ENCODE measurements around the gene RTN4RL1.

The RTN4RL1 gene

GRCh38 chr17:1947229-1947742 lies 77.8 kb downstream of the RTN4RL1 start:
- Histone ChIP-seq H3K9me3 (ENCODE audit: insufficient read depth, low read depth, low read length) (no peaks in the 10 kb centered on the region), H3K4me1 (ENCODE audit: insufficient read depth, low read length, poor library complexity, severe bottlenecking) (no peaks in the 10 kb centered on the region), H3K4me3 (ENCODE audit: low read length, poor library complexity, severe bottlenecking) (no peak overlapping the region), H2AFZ (ENCODE audit: low read length) (no peak overlapping the region), H3K36me3 (ENCODE audit: insufficient read depth, low read length) (no peaks in the 10 kb centered on the region), H3K9me2 (replicated peaks; ENCODE audit: low read depth, low read length) (no peaks in the 10 kb centered on the region), H3K9ac (ENCODE audit: low read depth, low read length, poor library complexity, severe bottlenecking) (no peak overlapping the region), H3F3A (ENCODE audit: low read depth) (no peaks in the 10 kb centered on the region), H3K27me3 (ENCODE audit: insufficient read depth, low read length, poor library complexity, severe bottlenecking) (no peaks in the 10 kb centered on the region), H3K79me2 (ENCODE audit: insufficient read depth, low read length) (no peaks in the 10 kb centered on the region), H3K4me2 (ENCODE audit: low read depth, low read length, poor library complexity, severe bottlenecking) (no peak overlapping the region), H4K20me1 (ENCODE audit: insufficient read depth, low read length, poor library complexity, severe bottlenecking) (no peaks in the 10 kb centered on the region)
- no peak for TF ChIP-seq CTCF (conservative IDR thresholded peaks at IDR 0.05; ENCODE audit: low read length)

- no peak overlapping the region for H3K4me2 ChIP-seq (ENCODE audit: low read depth, low read length, poor library complexity, severe bottlenecking)
- H3K36me3 ChIP-seq (ENCODE audit: insufficient read depth, low read length), result no peaks in the 10 kb centered on the region
- no peak overlapping the region for H3K4me3 ChIP-seq (ENCODE audit: low read length, poor library complexity, severe bottlenecking)
- H3F3A ChIP-seq (ENCODE audit: low read depth), result no peaks in the 10 kb centered on the region
- H3K9me2 ChIP-seq (replicated peaks; ENCODE audit: low read depth, low read length), result no peaks in the 10 kb centered on the region
- H3K9ac ChIP-seq (ENCODE audit: low read depth, low read length, poor library complexity, severe bottlenecking), result no peak overlapping the region
- TF ChIP-seq EZH2phosphoT487 (IDR thresholded peaks at IDR 0.05; ENCODE audit: borderline replicate concordance) (no peak), CTCF (conservative IDR thresholded peaks at IDR 0.05; ENCODE audit: low read length) (no peak)
- no peaks in the 10 kb centered on the region for H3K9me3 ChIP-seq (ENCODE audit: insufficient read depth, low read depth, low read length)
- H4K20me1 ChIP-seq (ENCODE audit: insufficient read depth, low read length, poor library complexity, severe bottlenecking), result no peaks in the 10 kb centered on the region
- no peak overlapping the region for H2AFZ ChIP-seq (ENCODE audit: low read length)
- no peaks in the 10 kb centered on the region for H3K4me1 ChIP-seq (ENCODE audit: insufficient read depth, low read length, poor library complexity, severe bottlenecking)
- H3K27me3 ChIP-seq (ENCODE audit: insufficient read depth, low read length, poor library complexity, severe bottlenecking), result no peaks in the 10 kb centered on the region
- H3K79me2 ChIP-seq (ENCODE audit: insufficient read depth, low read length), result no peaks in the 10 kb centered on the region
These were observed 78.9 kb downstream of the RTN4RL1 start for GRCh38 chr17:1946021-1946932.

- Histone ChIP-seq H3K9ac (ENCODE audit: low read depth, low read length, poor library complexity, severe bottlenecking) (no peak overlapping the region), H4K20me1 (ENCODE audit: insufficient read depth, low read length, poor library complexity, severe bottlenecking) (no peaks in the 10 kb centered on the region), H3K4me1 (ENCODE audit: insufficient read depth, low read length, poor library complexity, severe bottlenecking) (no peaks in the 10 kb centered on the region), H3F3A (ENCODE audit: low read depth) (no peaks in the 10 kb centered on the region), H3K4me2 (ENCODE audit: low read depth, low read length, poor library complexity, severe bottlenecking) (no peak overlapping the region), H3K9me2 (replicated peaks; ENCODE audit: low read depth, low read length) (no peaks in the 10 kb centered on the region), H3K4me3 (ENCODE audit: low read length, poor library complexity, severe bottlenecking) (no peak overlapping the region), H3K9me3 (ENCODE audit: insufficient read depth, low read depth, low read length) (no peaks in the 10 kb centered on the region), H3K36me3 (ENCODE audit: insufficient read depth, low read length) (no peaks in the 10 kb centered on the region), H2AFZ (ENCODE audit: low read length) (no peak overlapping the region), H3K27me3 (ENCODE audit: insufficient read depth, low read length, poor library complexity, severe bottlenecking) (no peaks in the 10 kb centered on the region), H3K79me2 (ENCODE audit: insufficient read depth, low read length) (no peaks in the 10 kb centered on the region)
- no peak for TF ChIP-seq CTCF (conservative IDR thresholded peaks at IDR 0.05; ENCODE audit: low read length)
- no peak for TF ChIP-seq EZH2phosphoT487 (IDR thresholded peaks at IDR 0.05; ENCODE audit: borderline replicate concordance)
These were observed 79.5 kb downstream of the RTN4RL1 start for GRCh38 chr17:1945621-1946020.

Data from Loucy (cell line).